Spleen (tissue), 11 donors: ENCODE measurements around the gene GPATCH1. TPM values are rescaled to one million over a fixed set of nuclear protein-coding genes. Genes with fewer than 3 reads are reported as not detected.

Source experiments
- DNase-seq: peaks from one replicate; pipeline ENCODE4 v3.0.0-alpha.2; 2020
- H3K27ac ChIP-seq, 8 donors: fragments of 200-600 bp; sonication (generic) in 7 of 8; 1 replicate in 4 of 8; 2 replicates in 4 of 8; pipeline versions ENCODE4 v1.5.0 to v1.8.0; 2016 to 2021; ENCODE audit warnings: inconsistent platforms in 4 of 8, mild to moderate bottlenecking in 4 of 8, moderate library complexity in 1 of 8
- H3K27me3 ChIP-seq, 7 donors: fragments of 200-600 bp; sonication (generic) in 6 of 7; replicated peaks in 1 of 7; 1 replicate in 4 of 7; 2 replicates in 3 of 7; pipeline versions ENCODE4 v1.5.0 to v1.8.0; 2016 to 2021; ENCODE audit warnings: inconsistent platforms in 3 of 7, mild to moderate bottlenecking in 1 of 7
- H3K36me3 ChIP-seq, 6 donors: fragments of 200-600 bp; sonication (generic) in 5 of 6; 1 replicate in 4 of 6; 2 replicates in 2 of 6; pipeline versions ENCODE4 v1.5.0 to v1.8.0; 2016 to 2021; ENCODE audit warnings: inconsistent platforms in 2 of 6
- H3K4me1 ChIP-seq, 6 donors: fragments of 200-600 bp; sonication (generic) in 5 of 6; 1 replicate in 3 of 6; 2 replicates in 3 of 6; pipeline versions ENCODE4 v1.5.0 to v1.8.0; 2016 to 2021; ENCODE audit warnings: inconsistent platforms in 3 of 6
- H3K4me3 ChIP-seq, 8 donors: fragments of 200-600 bp; sonication (generic) in 7 of 8; 1 replicate in 4 of 8; 2 replicates in 4 of 8; pipeline versions ENCODE4 v1.5.0 to v1.8.0; 2016 to 2021; ENCODE audit warnings: inconsistent platforms in 4 of 8, mild to moderate bottlenecking in 4 of 8, moderate library complexity in 2 of 8
- H3K9me3 ChIP-seq, 8 donors: fragments of 200-600 bp; sonication (generic) in 7 of 8; 1 replicate in 4 of 8; 2 replicates in 4 of 8; pipeline versions ENCODE4 v1.5.0 to v1.8.0; 2016 to 2021; ENCODE audit warnings: inconsistent platforms in 4 of 8
- POLR2A ChIP-seq, 3 donors: fragments of 450-650 bp; IDR thresholded peaks; one replicate each; pipeline ENCODE4 v1.5.1; 2017; ENCODE audit warnings: antibody characterized with exemption in 3 of 3, mild to moderate bottlenecking in 1 of 3
- POLR2AphosphoS5 ChIP-seq, 3 donors: sonication (generic); formaldehyde crosslinking; IDR thresholded peaks; one replicate each; pipeline ENCODE4 v1.5.1; 2017; ENCODE audit warnings: antibody characterized with exemption in 3 of 3
- WGBS, 5 donors: extraction: QIAGEN DNeasy Blood & Tissue Kit in 3 of 5; methylation state at CpG; one replicate each; pipeline versions ENCODE4 v1.1.5 to v1.1.7; 2013 to 2018; 5-methylcytosine and 5-hydroxymethylcytosine counted together
- intact Hi-C: fragments of 100-400 bp; cut with DNase I; formaldehyde crosslinking; loops from one replicate; pipeline ENCODE4 v1.15.0; 2023; ENCODE audit warnings: low total_unique reads
- polyA plus RNA-seq, 3 donors: library from polyadenylated mRNA; stranded (reverse); fragments of 200-250 nt; gene quantifications; one replicate each; pipeline ENCODE4 v1.2.1, GENCODE V29; 2013
- small RNA-seq, 4 donors: library from RNA; depleted of rRNA; stranded (forward); fragments of <200 nt; gene quantifications; one replicate each; pipeline ENCODE3, GENCODE V24; 2016
- total RNA-seq, 7 donors: library from RNA; depleted of rRNA in 3 of 7; stranded (reverse); fragments of >200 nt in 3 of 7; fragmentation: NEBNext Ultra II Directional in 4 of 7; extraction: Animal tissue kit (Norgen Biotek cat#: 25700) in 4 of 7; gene quantifications; one replicate each; pipeline versions ENCODE4 v1.1.0 to v1.2.1, GENCODE V29; 2016 to 2021
- TF ChIP-seq, protein P1 (sequence below), 11 experiments: fragments of 200-600 bp in 7 of 11; fragments of 450-650 bp in 4 of 11; sonication (generic) in 4 of 11; IDR thresholded peaks in 8 of 11; conservative IDR thresholded peaks in 3 of 11; 1 replicate in 7 of 11; 2 replicates in 4 of 11; pipeline versions ENCODE4 v1.4.0 to v1.8.0; 2016 to 2021; ENCODE audit warnings: antibody characterized with exemption in 11 of 11, inconsistent platforms in 4 of 11, mild to moderate bottlenecking in 1 of 11
- donor health status: healthy with polysubstance abuse.
- donor health status: DM: no; HTN: no; CAD: no; lungs with moderate emphysema.
- donor health status: DM: no; HTN: no; CAD: no.
- donor health status: Bipolar disorder and iron deficiency.
- donor health status: healthy.
- donor health status: DM: no; HTN: no; CAD: no.
- donor health status: DM: yes; HTN: yes; CAD: no.

Gene GPATCH1
- total and polyA plus RNA-seq, 10 donors = 3.9 to 12.7 (median 9.4) TPM

DNA sequence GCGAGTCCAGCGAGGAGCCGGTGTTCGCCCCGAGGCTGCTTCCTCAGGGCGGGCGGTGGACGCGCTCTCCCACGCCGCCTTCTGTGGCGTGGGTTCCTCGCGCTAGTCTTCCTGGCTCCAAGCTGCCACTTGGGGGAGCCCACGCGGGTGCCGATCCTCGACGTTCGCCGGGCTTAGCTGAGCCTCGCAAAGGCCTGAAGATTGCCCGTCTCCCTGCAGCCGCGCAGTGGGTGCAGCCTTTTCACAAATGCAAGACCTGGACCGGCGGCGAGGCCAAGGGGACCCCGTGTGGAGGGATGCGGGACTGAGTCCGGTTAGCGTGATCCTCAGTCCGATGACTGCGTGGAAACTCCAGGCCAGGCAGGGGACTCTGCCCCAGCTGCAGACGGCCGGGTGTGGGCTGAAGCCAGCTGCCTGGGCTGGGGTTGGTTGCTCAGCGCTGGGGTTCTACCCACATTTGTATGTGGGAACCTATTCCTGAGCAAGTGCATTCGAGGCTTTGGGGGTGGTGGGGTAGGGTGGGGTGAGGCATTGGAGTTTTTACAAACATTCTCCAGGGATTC, 96.5 kb downstream of the GPATCH1 start:
- no peaks in the 10 kb centered on the region for H3K36me3 ChIP-seq
- DNase-seq = no peak
- intact Hi-C loops = no loop called here
- 0 to 1% (median 0%) methylated on average over 26 to 38 of the region's 38 CpGs for WGBS, 5 donors
- peak overlapping the region; percentile 66 to 97 (median 82) for H3K4me3 ChIP-seq
- TF ChIP-seq POLR2A (IDR thresholded peaks at IDR 0.05) (no peak), POLR2AphosphoS5 (IDR thresholded peaks at IDR 0.05) (no peak)
- TF ChIP-seq, protein P1, sequence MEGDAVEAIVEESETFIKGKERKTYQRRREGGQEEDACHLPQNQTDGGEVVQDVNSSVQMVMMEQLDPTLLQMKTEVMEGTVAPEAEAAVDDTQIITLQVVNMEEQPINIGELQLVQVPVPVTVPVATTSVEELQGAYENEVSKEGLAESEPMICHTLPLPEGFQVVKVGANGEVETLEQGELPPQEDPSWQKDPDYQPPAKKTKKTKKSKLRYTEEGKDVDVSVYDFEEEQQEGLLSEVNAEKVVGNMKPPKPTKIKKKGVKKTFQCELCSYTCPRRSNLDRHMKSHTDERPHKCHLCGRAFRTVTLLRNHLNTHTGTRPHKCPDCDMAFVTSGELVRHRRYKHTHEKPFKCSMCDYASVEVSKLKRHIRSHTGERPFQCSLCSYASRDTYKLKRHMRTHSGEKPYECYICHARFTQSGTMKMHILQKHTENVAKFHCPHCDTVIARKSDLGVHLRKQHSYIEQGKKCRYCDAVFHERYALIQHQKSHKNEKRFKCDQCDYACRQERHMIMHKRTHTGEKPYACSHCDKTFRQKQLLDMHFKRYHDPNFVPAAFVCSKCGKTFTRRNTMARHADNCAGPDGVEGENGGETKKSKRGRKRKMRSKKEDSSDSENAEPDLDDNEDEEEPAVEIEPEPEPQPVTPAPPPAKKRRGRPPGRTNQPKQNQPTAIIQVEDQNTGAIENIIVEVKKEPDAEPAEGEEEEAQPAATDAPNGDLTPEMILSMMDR (IDR thresholded peaks at IDR 0.05 in 8 of 11, conservative IDR thresholded peaks at IDR 0.05 in 3 of 11) = peak; percentile 28 to 75 (median 58)
- H3K4me1 ChIP-seq = peaks cover 12 to 50% (median 37%) of the 10 kb centered on the region in 6 donors
- no peaks in the 10 kb centered on the region for H3K9me3 ChIP-seq
- peak overlapping the region; percentile 91 to 98 (median 96) for H3K27ac ChIP-seq
- no peaks in the 10 kb centered on the region for H3K27me3 ChIP-seq

Small RNA genes within 50 kb of the gene (small RNA-seq; reads per million reads assigned to genes)
- gene AC008521.1 = 0 reads per million in 4 donors
- 0 reads per million in 4 donors for gene AC008521.2

Other genes with a start within 250 kb of the GPATCH1 start
- gene SLC7A9, start 211.4 kb upstream of the GPATCH1 start, total RNA-seq = 1 to 10 TPM in 1 of 7 donors, under 1 TPM in 2, not detected in 4; 0.13 to 1.1 (median 0.52) TPM
- under 1 TPM; 0.19 to 0.44 (median 0.43) TPM for gene SLC7A9, start 211.4 kb upstream of the GPATCH1 start, polyA plus RNA-seq
- gene CEP89, start 109.2 kb upstream of the GPATCH1 start, total RNA-seq = 10 to 100 TPM in 6 of 7 donors, 1 to 10 TPM in 1; 7.0 to 16.0 (median 11.9) TPM
- gene CEP89, start 109.2 kb upstream of the GPATCH1 start, polyA plus RNA-seq = 1 to 10 TPM; 5.9 to 9.0 (median 8.1) TPM
- gene FAAP24, start 108.9 kb upstream of the GPATCH1 start, total RNA-seq = 1 to 10 TPM; 1.3 to 5.1 (median 2.9) TPM
- gene FAAP24, start 108.9 kb upstream of the GPATCH1 start, polyA plus RNA-seq = 1 to 10 TPM; 1.8 to 2.6 (median 2.2) TPM
- gene RHPN2, start 16.3 kb upstream of the GPATCH1 start, total RNA-seq = 1 to 10 TPM; 1.4 to 5.3 (median 3.5) TPM
- gene RHPN2, start 16.3 kb upstream of the GPATCH1 start, polyA plus RNA-seq = 1 to 10 TPM; 1.2 to 3.0 (median 1.3) TPM
- not detected for gene WDR88, start 50.9 kb downstream of the GPATCH1 start, total RNA-seq
- gene WDR88, start 50.9 kb downstream of the GPATCH1 start, polyA plus RNA-seq = under 1 TPM in 1 of 3 donors, not detected in 2; 0.07 TPM
- 10 to 100 TPM in 3 of 7 donors, 1 to 10 TPM in 4; 7.9 to 12.8 (median 9.8) TPM for gene LRP3, start 113.1 kb downstream of the GPATCH1 start, total RNA-seq
- gene LRP3, start 113.1 kb downstream of the GPATCH1 start, polyA plus RNA-seq = 1 to 10 TPM; 1.4 to 6.4 (median 2.5) TPM
- under 1 TPM in 2 of 7 donors, not detected in 5; 0.32 to 0.37 TPM for gene SLC7A10, start 144.7 kb downstream of the GPATCH1 start, total RNA-seq
- gene SLC7A10, start 144.7 kb downstream of the GPATCH1 start, polyA plus RNA-seq = under 1 TPM in 2 of 3 donors, not detected in 1; 0.06 to 0.07 TPM
- 10 to 100 TPM; 15.5 to 27.7 (median 18.3) TPM for gene CEBPA, start 221.4 kb downstream of the GPATCH1 start, total RNA-seq
- 10 to 100 TPM in 1 of 3 donors, 1 to 10 TPM in 2; 7.4 to 19.8 (median 9.1) TPM for gene CEBPA, start 221.4 kb downstream of the GPATCH1 start, polyA plus RNA-seq